GM23338 (cell line): ENCODE results near the gene ZNF664. TPM values are rescaled to one million over a fixed set of nuclear protein-coding genes. Genes with fewer than 3 reads are reported as not detected.

Experiments
- ATAC-seq: fragments of 200-7000 bp; cut with Tn5 transposase; 3 replicates; pipeline ENCODE4 v1.9.1; 2020
- DNase-seq: peaks from one replicate; pipeline ENCODE4 v3.0.0-alpha.2; 2015; ENCODE audit warnings: low spot score
- H2AFZ ChIP-seq: fragments of 200-600 bp; sonication (generic); 2 replicates; pipeline ENCODE4 v1.8.0; 2016; ENCODE audit warnings: antibody characterized with exemption, mild to moderate bottlenecking, moderate library complexity
- H3F3A ChIP-seq: fragments of 200-600 bp; sonication (generic); replicated peaks from 2 replicates; pipeline ENCODE4 v1.8.0; 2017; ENCODE audit warnings: antibody characterized with exemption, mixed run types, low read depth
- H3K27ac ChIP-seq: fragments of 200-600 bp; sonication (generic); 2 replicates; pipeline ENCODE4 v1.6.1; 2016; ENCODE audit warnings: low read depth
- H3K27me3 ChIP-seq: fragments of 200-600 bp; sonication (generic); 2 replicates; pipeline ENCODE4 v1.8.0; 2016; ENCODE audit warnings: mild to moderate bottlenecking, mixed run types, moderate library complexity; ENCODE audit not compliant: insufficient read depth
- H3K36me3 ChIP-seq: fragments of 200-600 bp; sonication (generic); 2 replicates; pipeline ENCODE4 v1.8.0; 2016; ENCODE audit warnings: mild to moderate bottlenecking; ENCODE audit not compliant: insufficient read depth
- H3K4me1 ChIP-seq: fragments of 200-600 bp; sonication (generic); 2 replicates; pipeline ENCODE4 v1.8.0; 2016; ENCODE audit warnings: mild to moderate bottlenecking, moderate library complexity; ENCODE audit not compliant: insufficient read depth
- H3K4me2 ChIP-seq: fragments of 200-600 bp; sonication (generic); 2 replicates; pipeline ENCODE4 v1.7.1; 2017; ENCODE audit warnings: mixed run types
- H3K4me3 ChIP-seq: fragments of 200-600 bp; sonication (generic); 2 replicates; pipeline ENCODE4 v1.6.1; 2016; ENCODE audit warnings: mixed run types
- H3K79me2 ChIP-seq: fragments of 200-600 bp; sonication (generic); replicated peaks from 2 replicates; pipeline ENCODE4 v1.8.0; 2017; ENCODE audit warnings: mild to moderate bottlenecking; ENCODE audit not compliant: insufficient read depth
- H3K9me2 ChIP-seq: fragments of 200-600 bp; sonication (generic); 2 replicates; pipeline ENCODE4 v1.8.0; 2017; ENCODE audit not compliant: insufficient read depth
- H4K20me1 ChIP-seq: fragments of 200-600 bp; sonication (generic); replicated peaks from 2 replicates; pipeline ENCODE4 v1.8.0; 2017; ENCODE audit warnings: mild to moderate bottlenecking; ENCODE audit not compliant: insufficient read depth
- H3K27ac Mint-ChIP-seq: 2 replicates; pipeline ENCODE4 v1.8.0; 2020; ENCODE audit warnings: inconsistent platforms, mild to moderate bottlenecking, moderate library complexity, mixed read lengths
- H3K27me3 Mint-ChIP-seq: 3 replicates; pipeline ENCODE4 v1.8.0; 2022; ENCODE audit warnings: low read depth, mild to moderate bottlenecking, moderate library complexity, mixed read lengths, inconsistent platforms; ENCODE audit not compliant: insufficient read depth, poor library complexity
- H3K36me3 Mint-ChIP-seq: 3 replicates; pipeline ENCODE4 v1.8.0; 2021; ENCODE audit warnings: low read depth, mild to moderate bottlenecking, inconsistent platforms, moderate library complexity, mixed read lengths
- H3K4me1 Mint-ChIP-seq: 3 replicates; pipeline ENCODE4 v1.8.0; 2020; ENCODE audit warnings: mild to moderate bottlenecking, inconsistent platforms, mixed read lengths
- H3K4me3 Mint-ChIP-seq: 3 replicates; pipeline ENCODE4 v1.8.0; 2021; ENCODE audit warnings: moderate library complexity, mild to moderate bottlenecking, inconsistent platforms, mixed read lengths
- H3K9me3 Mint-ChIP-seq: 3 replicates; pipeline ENCODE4 v1.8.0; 2020; ENCODE audit warnings: moderate library complexity, mild to moderate bottlenecking, inconsistent platforms, mixed read lengths
- CREB1 ChIP-seq: fragments of 250-450 bp; sonication (Bioruptor Pico); IDR thresholded peaks from 2 replicates; pipeline ENCODE4 v1.5.0; 2020; ENCODE audit warnings: low read depth, mild to moderate bottlenecking, moderate library complexity
- CTCF ChIP-seq, 2 experiments: fragments of 200-600 bp in 1 of 2; sonication (generic) in 1 of 2; conservative IDR thresholded peaks; 2 replicates each; pipeline versions ENCODE4 v1.5.1 to v1.6.1; 2016 to 2017; ENCODE audit warnings: antibody characterized with exemption in 2 of 2, low read depth in 2 of 2, mild to moderate bottlenecking in 2 of 2, moderate library complexity in 1 of 2
- ETS1 ChIP-seq: IDR thresholded peaks from 2 replicates; pipeline ENCODE4 v1.6.1; 2016; ENCODE audit warnings: antibody characterized with exemption
- EZH2phosphoT487 ChIP-seq: fragments of 200-600 bp; sonication (generic); IDR thresholded peaks from one replicate; pipeline ENCODE4 v1.8.1; 2018; ENCODE audit warnings: antibody characterized with exemption; ENCODE audit not compliant: unreplicated experiment
- JUNB ChIP-seq: IDR thresholded peaks from one replicate; pipeline ENCODE4 v1.6.1; 2016; ENCODE audit warnings: antibody characterized with exemption; ENCODE audit not compliant: unreplicated experiment
- POLR2AphosphoS5 ChIP-seq: IDR thresholded peaks from 2 replicates; pipeline ENCODE4 v1.6.1; 2016; ENCODE audit warnings: antibody characterized with exemption, low read depth
- REST ChIP-seq: IDR thresholded peaks from one replicate; pipeline ENCODE4 v1.6.1; 2018; ENCODE audit warnings: antibody characterized with exemption; ENCODE audit not compliant: unreplicated experiment
- STAT1 ChIP-seq: IDR thresholded peaks from one replicate; pipeline ENCODE4 v1.6.1; 2016; ENCODE audit warnings: antibody characterized with exemption; ENCODE audit not compliant: unreplicated experiment
- polyA plus RNA-seq: library from polyadenylated mRNA; unstranded; fragments of >200 nt; fragmentation: Nextera tagmentation; extraction: Ambion mirVana; gene quantifications from 2 replicates; pipeline ENCODE4 v1.2.1, GENCODE V29; 2016
- total RNA-seq: library from RNA; depleted of rRNA; stranded (reverse); fragments of >200 nt; shearing (Covaris generic); gene quantifications from 2 replicates; pipeline ENCODE4 v1.2.3, GENCODE V29; 2014
- TF ChIP-seq, protein P1 (sequence below): fragments of 250-450 bp; sonication (Bioruptor Pico); IDR thresholded peaks from 2 replicates; pipeline ENCODE4 v1.5.0; 2020; ENCODE audit warnings: mild to moderate bottlenecking, moderate library complexity

Gene ZNF664
- total and polyA plus RNA-seq, 2 experiments from 2014 or later, result 8.1 to 35.2 TPM

DNA sequence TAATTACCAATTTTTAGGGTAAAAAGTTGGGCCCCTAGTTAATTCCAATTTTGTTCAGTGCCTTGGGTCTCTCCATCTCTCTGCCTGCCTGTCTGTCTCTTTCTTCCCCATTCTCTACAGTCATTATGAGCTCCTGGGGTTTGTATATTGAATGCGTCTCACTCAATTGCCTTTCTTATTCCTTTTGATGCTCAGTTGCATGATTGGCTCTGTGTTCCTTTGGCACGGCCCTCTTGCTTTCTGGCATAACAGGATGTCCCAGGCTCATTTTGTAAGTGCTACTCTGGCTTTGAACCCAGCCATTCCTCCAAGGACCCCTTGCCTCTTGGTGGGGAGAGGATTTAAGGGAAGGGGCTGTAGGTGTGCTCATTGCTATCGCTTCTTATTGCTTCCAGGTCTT is 35.6 kb downstream of the ZNF664 start:
- H3K27me3 ChIP-seq, result no peaks in the 10 kb centered on the region
- H3K4me3 ChIP-seq, result no peak overlapping the region
- no peak overlapping the region for H3K27ac ChIP-seq
- Mint-ChIP-seq H3K27ac (no peak overlapping the region), H3K4me3 (no peak overlapping the region), H3K9me3 (no peaks in the 10 kb centered on the region), H3K4me1 (peaks cover 20% of the 10 kb centered on the region), H3K27me3 (peaks cover 3% of the 10 kb centered on the region), H3K36me3 (peaks cover 23% of the 10 kb centered on the region; the same call in 2 of the 3 replicates)
- H2AFZ ChIP-seq, result no peak overlapping the region
- no peak for TF ChIP-seq EZH2phosphoT487
- no peak for TF ChIP-seq STAT1
- TF ChIP-seq REST, result no peak
- no peak for TF ChIP-seq JUNB
- TF ChIP-seq, protein P1, sequence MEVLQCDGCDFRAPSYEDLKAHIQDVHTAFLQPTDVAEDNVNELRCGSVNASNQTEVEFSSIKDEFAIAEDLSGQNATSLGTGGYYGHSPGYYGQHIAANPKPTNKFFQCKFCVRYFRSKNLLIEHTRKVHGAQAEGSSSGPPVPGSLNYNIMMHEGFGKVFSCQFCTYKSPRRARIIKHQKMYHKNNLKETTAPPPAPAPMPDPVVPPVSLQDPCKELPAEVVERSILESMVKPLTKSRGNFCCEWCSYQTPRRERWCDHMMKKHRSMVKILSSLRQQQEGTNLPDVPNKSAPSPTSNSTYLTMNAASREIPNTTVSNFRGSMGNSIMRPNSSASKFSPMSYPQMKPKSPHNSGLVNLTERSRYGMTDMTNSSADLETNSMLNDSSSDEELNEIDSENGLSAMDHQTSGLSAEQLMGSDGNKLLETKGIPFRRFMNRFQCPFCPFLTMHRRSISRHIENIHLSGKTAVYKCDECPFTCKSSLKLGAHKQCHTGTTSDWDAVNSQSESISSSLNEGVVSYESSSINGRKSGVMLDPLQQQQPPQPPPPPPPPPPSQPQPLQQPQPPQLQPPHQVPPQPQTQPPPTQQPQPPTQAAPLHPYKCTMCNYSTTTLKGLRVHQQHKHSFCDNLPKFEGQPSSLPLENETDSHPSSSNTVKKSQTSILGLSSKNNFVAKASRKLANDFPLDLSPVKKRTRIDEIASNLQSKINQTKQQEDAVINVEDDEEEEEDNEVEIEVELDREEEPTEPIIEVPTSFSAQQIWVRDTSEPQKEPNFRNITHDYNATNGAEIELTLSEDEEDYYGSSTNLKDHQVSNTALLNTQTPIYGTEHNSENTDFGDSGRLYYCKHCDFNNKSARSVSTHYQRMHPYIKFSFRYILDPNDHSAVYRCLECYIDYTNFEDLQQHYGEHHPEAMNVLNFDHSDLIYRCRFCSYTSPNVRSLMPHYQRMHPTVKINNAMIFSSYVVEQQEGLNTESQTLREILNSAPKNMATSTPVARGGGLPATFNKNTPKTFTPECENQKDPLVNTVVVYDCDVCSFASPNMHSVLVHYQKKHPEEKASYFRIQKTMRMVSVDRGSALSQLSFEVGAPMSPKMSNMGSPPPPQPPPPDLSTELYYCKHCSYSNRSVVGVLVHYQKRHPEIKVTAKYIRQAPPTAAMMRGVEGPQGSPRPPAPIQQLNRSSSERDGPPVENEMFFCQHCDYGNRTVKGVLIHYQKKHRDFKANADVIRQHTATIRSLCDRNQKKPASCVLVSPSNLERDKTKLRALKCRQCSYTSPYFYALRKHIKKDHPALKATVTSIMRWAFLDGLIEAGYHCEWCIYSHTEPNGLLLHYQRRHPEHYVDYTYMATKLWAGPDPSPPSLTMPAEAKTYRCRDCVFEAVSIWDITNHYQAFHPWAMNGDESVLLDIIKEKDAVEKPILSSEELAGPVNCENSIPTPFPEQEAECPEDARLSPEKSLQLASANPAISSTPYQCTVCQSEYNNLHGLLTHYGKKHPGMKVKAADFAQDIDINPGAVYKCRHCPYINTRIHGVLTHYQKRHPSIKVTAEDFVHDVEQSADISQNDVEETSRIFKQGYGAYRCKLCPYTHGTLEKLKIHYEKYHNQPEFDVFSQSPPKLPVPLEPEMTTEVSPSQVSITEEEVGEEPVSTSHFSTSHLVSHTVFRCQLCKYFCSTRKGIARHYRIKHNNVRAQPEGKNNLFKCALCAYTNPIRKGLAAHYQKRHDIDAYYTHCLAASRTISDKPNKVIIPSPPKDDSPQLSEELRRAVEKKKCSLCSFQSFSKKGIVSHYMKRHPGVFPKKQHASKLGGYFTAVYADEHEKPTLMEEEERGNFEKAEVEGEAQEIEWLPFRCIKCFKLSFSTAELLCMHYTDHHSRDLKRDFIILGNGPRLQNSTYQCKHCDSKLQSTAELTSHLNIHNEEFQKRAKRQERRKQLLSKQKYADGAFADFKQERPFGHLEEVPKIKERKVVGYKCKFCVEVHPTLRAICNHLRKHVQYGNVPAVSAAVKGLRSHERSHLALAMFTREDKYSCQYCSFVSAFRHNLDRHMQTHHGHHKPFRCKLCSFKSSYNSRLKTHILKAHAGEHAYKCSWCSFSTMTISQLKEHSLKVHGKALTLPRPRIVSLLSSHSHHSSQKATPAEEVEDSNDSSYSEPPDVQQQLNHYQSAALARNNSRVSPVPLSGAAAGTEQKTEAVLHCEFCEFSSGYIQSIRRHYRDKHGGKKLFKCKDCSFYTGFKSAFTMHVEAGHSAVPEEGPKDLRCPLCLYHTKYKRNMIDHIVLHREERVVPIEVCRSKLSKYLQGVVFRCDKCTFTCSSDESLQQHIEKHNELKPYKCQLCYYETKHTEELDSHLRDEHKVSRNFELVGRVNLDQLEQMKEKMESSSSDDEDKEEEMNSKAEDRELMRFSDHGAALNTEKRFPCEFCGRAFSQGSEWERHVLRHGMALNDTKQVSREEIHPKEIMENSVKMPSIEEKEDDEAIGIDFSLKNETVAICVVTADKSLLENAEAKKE (CRISPR knock-in tag), result no peak
- no peak for TF ChIP-seq ETS1
- no peak for TF ChIP-seq POLR2AphosphoS5
- TF ChIP-seq CTCF (conservative IDR thresholded peaks at IDR 0.05; ENCODE audit: low read depth in 2 of 2), result no peak
- no peak for TF ChIP-seq CREB1 (CRISPR knock-in tag)
- no peaks in the 10 kb centered on the region; the same call in 1 of the 2 replicates for H3K4me1 ChIP-seq
- no peaks in the 10 kb centered on the region for H3K9me2 ChIP-seq
- H3K79me2 ChIP-seq, result no peaks in the 10 kb centered on the region
- H3K4me2 ChIP-seq, result no peak overlapping the region
- no peaks in the 10 kb centered on the region for H3F3A ChIP-seq
- DNase-seq (no peak), ATAC-seq (no peak)
- H4K20me1 ChIP-seq, result peaks cover 8% of the 10 kb centered on the region; the same call in 1 of the 2 replicates
- peaks cover 8% of the 10 kb centered on the region for H3K36me3 ChIP-seq
